A549 (cell line): Measurements from ENCODE around the gene EXOSC5. TPM values are rescaled to one million over a fixed set of nuclear protein-coding genes. Genes with fewer than 3 reads are reported as not detected.

Experiments
- ATAC-seq, 2 experiments: fragments of 200-7000 bp in 1 of 2; fragments of >200 bp in 1 of 2; cut with Nextera tagmentation in 1 of 2; cut with Tn5 transposase in 1 of 2; 3 replicates each; pipeline versions ENCODE4 v1.8.0 to v1.9.1; 2018 to 2020; ENCODE audit warnings: mild to moderate bottlenecking in 1 of 2, moderate library complexity in 1 of 2
- CTCF ChIA-PET: fragments of 300-600 bp; sonication (Branson Sonifier 250); formaldehyde crosslinking; extraction: SDS; loops from one replicate; lab custom pipeline; 2021; ENCODE audit warnings: antibody characterized with exemption, inconsistent platforms; lab: Yijun Ruan, JAX
- POLR2A ChIA-PET: fragments of 350-600 bp; formaldehyde crosslinking; extraction: SDS; loops from one replicate; lab custom pipeline; 2021; ENCODE audit warnings: antibody characterized with exemption, inconsistent platforms; lab: Yijun Ruan, JAX
- DNase-seq, 2 experiments: peaks; one replicate each; pipeline versions ENCODE4 v3.0.0 to v3.0.0-alpha.2; 2011 to 2016; ENCODE audit warnings: low read depth in 1 of 2, low spot score in 1 of 2
- FAIRE-seq: peaks from 2 replicates; lab custom pipeline; 2011; peaks lifted over from hg19 to GRCh38; lab: Jason Lieb, UNC
- H3K27ac ChIP-seq, 2 experiments: fragments of >200 bp; sonication (Bioruptor Twin); formaldehyde crosslinking; 3 replicates each; pipeline ENCODE4 v1.5.1; 2016 to 2017
- H3K4me1 ChIP-seq: fragments of >200 bp; sonication (Bioruptor Twin); formaldehyde crosslinking; 3 replicates; pipeline ENCODE4 v1.6.1; 2016
- H3K4me2 ChIP-seq: fragments of >200 bp; sonication (Bioruptor Twin); formaldehyde crosslinking; 3 replicates; pipeline ENCODE4 v1.6.1; 2016
- H3K4me3 ChIP-seq: fragments of >200 bp; sonication (Bioruptor Twin); formaldehyde crosslinking; 3 replicates; pipeline ENCODE4 v1.5.1; 2016
- H3K9me3 ChIP-seq: fragments of >200 bp; sonication (Bioruptor Twin); formaldehyde crosslinking; 3 replicates; pipeline ENCODE4 v1.6.1; 2016
- BHLHE40 ChIP-seq: IDR thresholded peaks from 2 replicates; pipeline ENCODE4 v1.6.1; 2012; ENCODE audit warnings: low read depth, low read length, inconsistent platforms
- CBX2 ChIP-seq: fragments of 200-600 bp; sonication (generic); IDR thresholded peaks from 2 replicates; pipeline ENCODE4 v1.6.1; 2016; ENCODE audit warnings: low read depth, mild to moderate bottlenecking, borderline replicate concordance
- CHD2 ChIP-seq: fragments of 150-350 bp; IDR thresholded peaks from 2 replicates; pipeline ENCODE4 v1.6.1; 2014; ENCODE audit warnings: low read length; ENCODE audit not compliant: partially characterized antibody
- CHD4 ChIP-seq: fragments of 200-600 bp; sonication (generic); IDR thresholded peaks from 2 replicates; pipeline ENCODE4 v1.6.1; 2016; ENCODE audit warnings: antibody characterized with exemption, mild to moderate bottlenecking, borderline replicate concordance
- CTCF ChIP-seq: fragments of >200 bp; sonication (Bioruptor Twin); formaldehyde crosslinking; IDR thresholded peaks from 3 replicates; pipeline ENCODE4 v1.5.1; 2016
- EHF ChIP-seq: fragments of 250-450 bp; sonication (Bioruptor Pico); IDR thresholded peaks from 2 replicates; pipeline ENCODE4 v1.5.0; 2020; ENCODE audit warnings: mild to moderate bottlenecking
- EHMT2 ChIP-seq: fragments of 200-600 bp; sonication (generic); IDR thresholded peaks from 2 replicates; pipeline ENCODE4 v1.6.1; 2016; ENCODE audit warnings: antibody characterized with exemption, low read depth, mild to moderate bottlenecking, moderate library complexity
- ELK1 ChIP-seq: fragments of 150-350 bp; IDR thresholded peaks from 2 replicates; pipeline ENCODE4 v1.6.1; 2014; ENCODE audit warnings: low read depth, mild to moderate bottlenecking, low read length
- ESRRA ChIP-seq: fragments of 150-350 bp; IDR thresholded peaks from 2 replicates; pipeline ENCODE4 v1.6.1; 2014; ENCODE audit warnings: mild to moderate bottlenecking, low read length, borderline replicate concordance
- FOSL2 ChIP-seq, 2 experiments: fragments of 450-650 bp in 1 of 2; fragments of >200 bp in 1 of 2; sonication (Bioruptor Twin) in 1 of 2; formaldehyde crosslinking; IDR thresholded peaks; 2 replicates each; pipeline versions ENCODE4 v1.5.0 to v1.6.1; 2016 to 2020; ENCODE audit warnings: mild to moderate bottlenecking in 1 of 2, moderate library complexity in 1 of 2
- FOXS1 ChIP-seq: fragments of 250-450 bp; sonication (Bioruptor Pico); IDR thresholded peaks from 2 replicates; pipeline ENCODE4 v1.5.0; 2020; ENCODE audit warnings: mild to moderate bottlenecking, moderate library complexity
- JUN ChIP-seq, 2 experiments: fragments of >200 bp; sonication (Bioruptor Twin); formaldehyde crosslinking; IDR thresholded peaks; 2 replicates in 1 of 2; 3 replicates in 1 of 2; pipeline ENCODE4 v1.6.1; 2016 to 2017
- KDM5A ChIP-seq: fragments of 200-600 bp; sonication (generic); IDR thresholded peaks from 2 replicates; pipeline ENCODE4 v1.6.1; 2016; ENCODE audit warnings: antibody characterized with exemption, mild to moderate bottlenecking
- NPAS2 ChIP-seq: fragments of 250-450 bp; sonication (Bioruptor Pico); IDR thresholded peaks from 2 replicates; pipeline ENCODE4 v1.8.0; 2022; ENCODE audit warnings: mild to moderate bottlenecking, moderate library complexity, borderline replicate concordance
- PBX3 ChIP-seq: IDR thresholded peaks from 2 replicates; pipeline ENCODE4 v1.6.1; 2012
- RAD21 ChIP-seq, 2 experiments: fragments of >200 bp in 1 of 2; sonication (Bioruptor Twin) in 1 of 2; formaldehyde crosslinking in 1 of 2; IDR thresholded peaks in 1 of 2; conservative IDR thresholded peaks in 1 of 2; 2 replicates in 1 of 2; 3 replicates in 1 of 2; pipeline ENCODE4 v1.6.1; 2012 to 2018; ENCODE audit warnings: inconsistent platforms in 1 of 2
- RCOR1 ChIP-seq: fragments of 150-350 bp; IDR thresholded peaks from 2 replicates; pipeline ENCODE4 v1.6.1; 2014; ENCODE audit warnings: antibody characterized with exemption, low read length, low read depth
- RFX5 ChIP-seq: fragments of 450-650 bp; IDR thresholded peaks from 2 replicates; pipeline ENCODE4 v1.7.1; 2014; ENCODE audit warnings: antibody characterized with exemption, mild to moderate bottlenecking, moderate library complexity
- RNF2 ChIP-seq: fragments of 200-600 bp; sonication (generic); IDR thresholded peaks from 2 replicates; pipeline ENCODE4 v1.6.1; 2016; ENCODE audit warnings: low read depth, mild to moderate bottlenecking, antibody characterized with exemption, moderate library complexity, borderline replicate concordance
- SREBF2 ChIP-seq: fragments of 450-650 bp; IDR thresholded peaks from 2 replicates; pipeline ENCODE4 v1.6.1; 2014; ENCODE audit warnings: mild to moderate bottlenecking, moderate library complexity
- TFCP2L1 ChIP-seq: fragments of 250-450 bp; sonication (Bioruptor Pico); IDR thresholded peaks from 2 replicates; pipeline ENCODE4 v1.5.0; 2021; ENCODE audit warnings: mild to moderate bottlenecking
- USF2 ChIP-seq: fragments of 450-650 bp; IDR thresholded peaks from 2 replicates; pipeline ENCODE4 v1.6.1; 2014; ENCODE audit warnings: antibody characterized with exemption
- WGBS: methylation state at CpG from one replicate; pipeline ENCODE4 v1.1.6; 2017; ENCODE audit errors: missing lambda C conversion rate; 5-methylcytosine and 5-hydroxymethylcytosine counted together
- polyA plus RNA-seq, 4 experiments: library from polyadenylated mRNA; depleted of rRNA in 3 of 4; stranded (reverse); fragments of >200 nt; fragmentation: RNase III in 1 of 4; extraction: RNeasy Plus Mini Kit Qiagen cat#74134 plus additional on column Dnase treatment in 1 of 4; gene quantifications; 2 replicates in 3 of 4; 3 replicates in 1 of 4; pipeline ENCODE4 v1.2.3, GENCODE V29; 2011 to 2017

EXOSC5 gene
- polyA plus RNA-seq, 2 of the 4 experiments (the other 2 are of a cell fraction) = 63.7 to 109 TPM

GRCh38 chr19:41407271-41407670 lies 10.1 kb upstream of the EXOSC5 start:
- no peaks in the 10 kb centered on the region for H3K9me3 ChIP-seq
- no peak for DNase-seq
- FAIRE-seq = no peak
- peak; percentile 9 to 20; a peak in 1 of 6 replicates for ATAC-seq
- no peak overlapping the region for H3K4me3 ChIP-seq
- no peak overlapping the region for H3K27ac ChIP-seq
- H3K4me1 ChIP-seq = peaks cover 12% of the 10 kb centered on the region
- no peak overlapping the region for H3K4me2 ChIP-seq
- WGBS = 73% methylated on average over 4 of the region's 4 CpGs
- CTCF ChIA-PET = interaction anchor here (0.6 to 4.2 kb wide), 11 partner anchors 9 to 163 kb away, joined by 3 to 27 read pairs (median 4); partner anchors contain the start of genes B3GNT8, BCKDHA, DMAC2 and TGFB1
- POLR2A ChIA-PET = interaction anchor here (1.0 to 2.2 kb wide), 2 partner anchors 12 to 32 kb away, joined by 3 to 10 read pairs; partner anchors contain the start of gene DMAC2
- no peak for TF ChIP-seq FOXS1

- POLR2A ChIA-PET = interaction anchor here (0.6 to 2.2 kb wide), 2 partner anchors 34 to 35 kb away, joined by 8 to 10 read pairs; partner anchors contain the start of gene DMAC2
- no peak for ATAC-seq
- DNase-seq = no peak
- Histone ChIP-seq H3K4me3 (no peak overlapping the region), H3K27ac (no peak overlapping the region), H3K9me3 (no peaks in the 10 kb centered on the region)
- no peak for TF ChIP-seq KDM5A
- TF ChIP-seq TFCP2L1 (CRISPR knock-in tag) = no peak
- no peak for TF ChIP-seq CTCF
- no peak for TF ChIP-seq ESRRA
- TF ChIP-seq, all 56 proteins: peak for 0
- 91% methylated on average over 6 of the region's 6 CpGs for WGBS
- peaks cover 12% of the 10 kb centered on the region for H3K4me1 ChIP-seq
- H3K4me2 ChIP-seq = no peak overlapping the region
- FAIRE-seq = no peak
- CTCF ChIA-PET = interaction anchor here (0.6 to 2.0 kb wide), 10 partner anchors 9 to 278 kb away, joined by 3 to 9 read pairs (median 4); no protein-coding TSS in a partner anchor
Observed at GRCh38 chr19:41405776-41406175, 8.6 kb upstream of the EXOSC5 start.

GRCh38 chr19:41403181-41403970 lies 6.2 kb upstream of the EXOSC5 start:
- POLR2A ChIA-PET = interaction anchor here (0.8 kb wide), 1 partner anchor 36 kb away, joined by 4 read pairs; the partner anchor contains the start of gene DMAC2
- no peak overlapping the region for H3K4me3 ChIP-seq
- FAIRE-seq (no peak), ATAC-seq (0 out of 6 replicates have a peak, but pooled peaks of 1 of the 2 experiments have one; percentile 6), DNase-seq (no peak)
- no peaks in the 10 kb centered on the region for H3K9me3 ChIP-seq
- CTCF ChIA-PET = interaction anchor here (0.8 to 1.6 kb wide), 5 partner anchors 23 to 167 kb away, joined by 3 to 7 read pairs (median 4); no protein-coding TSS in a partner anchor
- no peak overlapping the region for H3K27ac ChIP-seq
- 83% methylated on average over 12 of the region's 12 CpGs for WGBS
- H3K4me2 ChIP-seq = no peak overlapping the region
- peaks cover 9% of the 10 kb centered on the region for H3K4me1 ChIP-seq
- TF ChIP-seq BHLHE40 (no peak), FOSL2 (IDR thresholded peaks at IDR 0.05) (no peak), FOSL2 (CRISPR knock-in tag; IDR thresholded peaks at IDR 0.05) (no peak), JUN (IDR thresholded peaks at IDR 0.05) (no peak), CHD2 (no peak), RFX5 (no peak), RCOR1 (no peak), EHMT2 (no peak), USF2 (no peak), ELK1 (no peak), RAD21 (conservative IDR thresholded peaks at IDR 0.05 in 1 of 2, IDR thresholded peaks at IDR 0.05 in 1 of 2) (no peak), NPAS2 (no peak), EHF (CRISPR knock-in tag) (no peak), RNF2 (no peak), PBX3 (no peak), CHD4 (no peak), CBX2 (no peak), SREBF2 (no peak)
